Esophagus squamous epithelium (tissue), 5 donors: ENCODE results near the gene CAMK1D. TPM values are rescaled to one million over a fixed set of nuclear protein-coding genes. Genes with fewer than 3 reads are reported as not detected.

ENCODE experiments used
- DNase-seq: peaks from one replicate; lab custom pipeline; 2025; lab: John Stamatoyannopoulos, UW
- H3K27ac ChIP-seq, 4 donors: fragments of 200-600 bp; sonication (generic); one replicate each; pipeline ENCODE4 v1.5.1; 2016 to 2019; ENCODE audit warnings: mild to moderate bottlenecking in 1 of 4
- H3K27me3 ChIP-seq, 4 donors: fragments of 200-600 bp; sonication (generic); 1 replicate in 3 of 4; 2 replicates in 1 of 4; pipeline versions ENCODE4 v1.5.1 to v1.6.0; 2017 to 2021; ENCODE audit warnings: antibody characterized with exemption in 1 of 4
- H3K36me3 ChIP-seq, 3 donors: fragments of 200-600 bp; sonication (generic); one replicate each; pipeline ENCODE4 v1.5.1; 2016 to 2019
- H3K4me1 ChIP-seq, 3 donors: fragments of 200-600 bp; sonication (generic); one replicate each; pipeline ENCODE4 v1.5.1; 2017 to 2019
- H3K4me3 ChIP-seq, 4 donors: fragments of 200-600 bp; sonication (generic); 1 replicate in 3 of 4; 2 replicates in 1 of 4; pipeline ENCODE4 v1.5.1; 2016 to 2019; ENCODE audit warnings: mild to moderate bottlenecking in 2 of 4, moderate library complexity in 1 of 4
- H3K9me3 ChIP-seq, 3 donors: fragments of 200-600 bp; sonication (generic); one replicate each; pipeline ENCODE4 v1.5.1; 2016 to 2019
- POLR2A ChIP-seq, 4 donors: fragments of 450-650 bp; IDR thresholded peaks; one replicate each; pipeline ENCODE4 v1.6.1; 2017; ENCODE audit warnings: antibody characterized with exemption in 4 of 4, mild to moderate bottlenecking in 4 of 4, moderate library complexity in 3 of 4
- WGBS, 2 donors: methylation state at CpG; one replicate each; pipeline ENCODE4 v1.1.5; 2018; 5-methylcytosine and 5-hydroxymethylcytosine counted together
- intact Hi-C: fragments of 100-400 bp; cut with DNase I; formaldehyde crosslinking; loops from one replicate; pipeline ENCODE4 v1.15.0; 2022
- total RNA-seq, 4 donors: library from RNA; depleted of rRNA; stranded (reverse); fragments of >200 nt; gene quantifications; one replicate each; pipeline ENCODE4 v1.1.0, GENCODE V29; 2016
- TF ChIP-seq, protein P1 (sequence below), 6 experiments: fragments of 450-650 bp in 4 of 6; fragments of 200-600 bp in 2 of 6; sonication (generic) in 2 of 6; IDR thresholded peaks; one replicate each; pipeline ENCODE4 v1.5.1; 2016 to 2019; ENCODE audit warnings: antibody characterized with exemption in 6 of 6, mild to moderate bottlenecking in 4 of 6, moderate library complexity in 4 of 6
- donor health status: DM: yes; HTN: yes; CAD: no.

Gene CAMK1D
- total RNA-seq, 4 donors from 2014 or later: 3.8 to 11.8 (median 9.9) TPM

DNA sequence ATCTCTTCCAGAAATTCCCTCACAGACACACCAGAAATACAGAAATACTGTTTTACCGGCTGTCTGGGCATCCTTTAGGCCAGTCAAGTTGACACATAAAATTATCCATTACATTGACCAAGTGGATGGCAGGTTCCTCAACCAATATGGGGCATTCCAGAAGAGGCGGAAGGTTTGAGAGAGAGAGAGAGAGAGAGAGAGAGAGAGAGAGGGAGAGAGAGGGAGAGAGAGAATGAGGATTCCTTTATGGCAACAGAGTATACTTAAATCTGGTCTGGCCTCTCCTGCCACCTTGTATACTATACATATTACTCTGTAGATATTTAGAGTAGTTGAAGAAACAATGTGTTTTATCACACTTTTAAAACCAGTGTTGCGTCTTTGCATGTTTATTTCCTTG, 214.1 kb downstream of the CAMK1D start:
- Histone ChIP-seq H3K4me1 (peaks cover 0 to 34% (median 0%) of the 10 kb centered on the region in 3 donors), H3K4me3 (no peak overlapping the region), H3K9me3 (no peaks in the 10 kb centered on the region), H3K36me3 (no peaks in the 10 kb centered on the region), H3K27ac (no peak overlapping the region), H3K27me3 (no peaks in the 10 kb centered on the region)
- 83 to 86% methylated on average over 3 of the region's 3 CpGs for WGBS, 2 donors
- DNase-seq: no peak
- intact Hi-C loops: no loop called here
- no peak for TF ChIP-seq POLR2A (IDR thresholded peaks at IDR 0.05)
- TF ChIP-seq, protein P1, sequence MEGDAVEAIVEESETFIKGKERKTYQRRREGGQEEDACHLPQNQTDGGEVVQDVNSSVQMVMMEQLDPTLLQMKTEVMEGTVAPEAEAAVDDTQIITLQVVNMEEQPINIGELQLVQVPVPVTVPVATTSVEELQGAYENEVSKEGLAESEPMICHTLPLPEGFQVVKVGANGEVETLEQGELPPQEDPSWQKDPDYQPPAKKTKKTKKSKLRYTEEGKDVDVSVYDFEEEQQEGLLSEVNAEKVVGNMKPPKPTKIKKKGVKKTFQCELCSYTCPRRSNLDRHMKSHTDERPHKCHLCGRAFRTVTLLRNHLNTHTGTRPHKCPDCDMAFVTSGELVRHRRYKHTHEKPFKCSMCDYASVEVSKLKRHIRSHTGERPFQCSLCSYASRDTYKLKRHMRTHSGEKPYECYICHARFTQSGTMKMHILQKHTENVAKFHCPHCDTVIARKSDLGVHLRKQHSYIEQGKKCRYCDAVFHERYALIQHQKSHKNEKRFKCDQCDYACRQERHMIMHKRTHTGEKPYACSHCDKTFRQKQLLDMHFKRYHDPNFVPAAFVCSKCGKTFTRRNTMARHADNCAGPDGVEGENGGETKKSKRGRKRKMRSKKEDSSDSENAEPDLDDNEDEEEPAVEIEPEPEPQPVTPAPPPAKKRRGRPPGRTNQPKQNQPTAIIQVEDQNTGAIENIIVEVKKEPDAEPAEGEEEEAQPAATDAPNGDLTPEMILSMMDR (IDR thresholded peaks at IDR 0.05): no peak

DNA sequence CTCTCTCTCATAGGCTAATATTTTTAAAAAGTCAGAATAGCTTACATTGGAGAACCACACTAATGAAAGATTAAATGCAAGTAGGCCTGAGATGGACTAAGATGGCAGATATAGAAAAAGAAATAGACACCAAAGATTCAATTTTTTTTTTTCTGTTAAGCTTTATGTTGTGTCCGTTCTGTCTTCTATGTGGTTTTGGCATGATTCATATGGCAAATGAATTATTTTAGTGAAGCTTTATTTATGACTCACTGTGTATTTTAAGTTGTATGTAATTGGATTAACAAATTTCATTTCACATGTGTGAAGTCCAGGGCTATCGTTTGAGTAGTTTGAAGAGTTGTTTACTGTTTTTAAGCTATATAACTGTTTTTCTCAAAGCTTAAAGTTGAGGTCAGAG, 214.8 kb downstream of the CAMK1D start:
- no peaks in the 10 kb centered on the region for H3K9me3 ChIP-seq
- DNase-seq: no peak
- H3K4me1 ChIP-seq: peaks cover 0 to 36% (median 0%) of the 10 kb centered on the region in 3 donors
- no peak overlapping the region for H3K4me3 ChIP-seq
- TF ChIP-seq, protein P1 (IDR thresholded peaks at IDR 0.05): no peak
- TF ChIP-seq POLR2A (IDR thresholded peaks at IDR 0.05): no peak
- H3K27ac ChIP-seq: no peak overlapping the region
- WGBS, 2 donors: 20 to 27% methylated on average over 2 of the region's 2 CpGs
- H3K36me3 ChIP-seq: no peaks in the 10 kb centered on the region
- H3K27me3 ChIP-seq: no peaks in the 10 kb centered on the region
- intact Hi-C loops: no loop called here

DNA sequence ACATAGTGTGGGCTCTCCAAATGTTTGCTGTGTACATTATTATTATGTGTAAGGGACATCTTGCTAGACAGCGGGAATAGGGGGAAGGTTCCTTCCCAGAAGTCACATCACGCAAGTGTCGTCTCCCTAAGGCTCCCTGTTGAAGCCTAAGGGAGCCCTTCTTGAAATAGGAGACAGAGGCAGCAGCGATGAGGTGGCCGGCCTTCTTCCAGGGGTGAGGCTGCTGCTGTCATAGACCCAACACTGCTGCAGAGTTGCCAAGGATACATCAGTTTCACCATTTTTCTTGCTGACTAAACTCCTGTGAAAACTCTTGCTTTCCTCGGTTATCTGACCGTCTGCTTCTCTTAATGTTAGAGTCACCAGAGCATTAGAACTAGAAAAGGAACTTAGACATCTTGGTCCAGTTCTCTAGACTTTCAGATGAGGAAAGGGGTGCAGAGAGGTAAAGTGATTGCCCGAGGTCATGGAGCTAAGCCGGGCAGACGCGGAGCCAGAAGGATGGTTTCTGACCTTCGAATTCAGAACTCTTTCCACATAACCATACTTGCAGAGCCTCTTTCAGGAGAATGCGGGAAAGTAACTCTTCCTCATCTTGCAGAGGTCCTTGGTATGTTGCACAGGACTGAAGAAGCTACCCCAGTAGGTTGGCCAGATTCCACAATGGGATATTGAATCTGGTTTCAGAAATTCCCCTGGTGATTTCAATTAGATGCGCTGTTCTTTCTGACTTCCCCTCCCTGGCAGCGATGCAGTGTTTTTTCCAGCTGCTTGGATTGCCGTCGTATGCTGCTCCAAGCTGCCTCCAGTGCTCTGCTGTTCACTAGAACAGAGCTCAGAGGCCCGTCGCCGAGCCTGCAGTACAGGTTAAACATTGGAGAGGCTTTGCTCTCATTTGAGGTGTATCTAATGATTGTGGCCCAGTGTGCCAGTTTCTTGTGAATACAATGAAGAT, 217.1 kb downstream of the CAMK1D start:
- Histone ChIP-seq H3K4me3 (no peak overlapping the region), H3K9me3 (no peaks in the 10 kb centered on the region), H3K36me3 (no peaks in the 10 kb centered on the region), H3K27me3 (no peaks in the 10 kb centered on the region), H3K27ac (peak overlapping the region in 2 of 4 donors; percentile 8 to 34), H3K4me1 (peaks cover 0 to 36% (median 0%) of the 10 kb centered on the region in 3 donors)
- TF ChIP-seq POLR2A (IDR thresholded peaks at IDR 0.05): no peak
- TF ChIP-seq, protein P1 (IDR thresholded peaks at IDR 0.05): no peak
- DNase-seq: no peak
- intact Hi-C loops: no loop called here
- WGBS, 2 donors: 62 to 83% methylated on average over 14 to 18 of the region's 20 CpGs

DNA sequence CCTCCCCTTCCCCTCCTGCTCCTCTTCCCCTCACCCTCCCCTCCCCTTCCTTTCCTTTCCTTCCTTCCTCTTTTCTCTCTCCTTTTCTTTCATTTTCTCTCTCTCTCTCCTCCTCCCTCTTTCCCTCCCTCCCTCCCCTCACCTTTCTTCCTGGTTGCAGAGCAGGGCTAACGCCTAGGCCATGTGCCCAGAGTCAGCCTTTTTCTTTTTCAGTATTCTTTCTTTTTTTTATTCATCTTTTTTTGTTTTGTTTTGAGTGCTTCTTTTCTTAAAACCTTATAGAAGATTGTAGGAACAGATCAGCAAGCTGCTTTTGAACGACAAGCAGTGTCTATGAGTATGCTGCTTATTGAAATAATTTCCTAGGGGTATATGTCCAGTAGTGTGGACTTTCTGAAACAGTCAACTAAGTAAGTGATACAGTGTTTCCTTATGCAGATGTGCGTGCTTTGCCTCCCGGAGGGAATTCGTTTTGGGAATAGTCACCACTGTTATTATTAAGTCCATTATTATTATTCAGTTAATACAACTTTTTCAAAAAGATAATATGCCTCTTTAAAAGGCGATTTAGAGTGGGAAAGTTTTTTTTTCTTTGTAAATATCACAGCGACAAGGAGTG, 219.2 kb downstream of the CAMK1D start:
- Histone ChIP-seq H3K9me3 (no peaks in the 10 kb centered on the region), H3K36me3 (no peaks in the 10 kb centered on the region), H3K4me1 (peaks cover 0 to 36% (median 0%) of the 10 kb centered on the region in 3 donors), H3K27me3 (no peaks in the 10 kb centered on the region), H3K4me3 (no peak overlapping the region), H3K27ac (no peak overlapping the region)
- no peak for DNase-seq
- intact Hi-C loops: no loop called here
- 66 to 76% methylated on average over 7 of the region's 7 CpGs for WGBS, 2 donors
- TF ChIP-seq, protein P1 (IDR thresholded peaks at IDR 0.05): no peak
- TF ChIP-seq POLR2A (IDR thresholded peaks at IDR 0.05): no peak

DNA sequence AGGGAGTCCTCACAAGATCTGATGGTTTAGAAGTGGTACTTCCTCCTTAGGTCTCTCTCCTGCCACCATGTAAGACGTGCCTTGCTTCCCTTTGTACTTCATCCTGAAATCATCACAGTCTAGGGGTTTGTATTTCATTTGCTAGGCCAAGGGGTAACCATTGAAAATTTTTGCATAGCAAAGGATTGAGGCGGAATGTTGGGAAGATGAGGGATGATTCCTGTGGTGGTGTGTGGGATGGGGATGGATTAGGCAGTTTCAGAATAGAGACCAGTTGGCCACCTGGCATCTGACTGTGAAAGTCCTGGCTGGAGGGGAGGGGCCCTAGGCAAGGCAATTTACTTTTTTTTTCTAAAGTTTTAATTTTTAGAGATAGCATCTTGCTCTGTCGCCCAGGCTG, 222.9 kb downstream of the CAMK1D start:
- Histone ChIP-seq H3K4me1 (peaks cover 0 to 11% (median 0%) of the 10 kb centered on the region in 3 donors), H3K27ac (no peak overlapping the region), H3K36me3 (no peaks in the 10 kb centered on the region), H3K27me3 (no peaks in the 10 kb centered on the region), H3K4me3 (no peak overlapping the region), H3K9me3 (no peaks in the 10 kb centered on the region)
- intact Hi-C loops: no loop called here
- no peak for TF ChIP-seq POLR2A (IDR thresholded peaks at IDR 0.05)
- TF ChIP-seq, protein P1 (IDR thresholded peaks at IDR 0.05): no peak
- DNase-seq: no peak
- 76 to 90% methylated on average over 3 of the region's 3 CpGs for WGBS, 2 donors
